ENCODE measurements around the gene HPX.

The HPX gene

GRCh38 chr11:6458352-6459098, 17.7 kb upstream of the HPX start:
- DNase-seq (ENCODE audit: low read depth): no peak
- H3K4me3 ChIP-seq (ENCODE audit: low read depth, low read length): no peak overlapping the region
- no peak for TF ChIP-seq MAX (IDR thresholded peaks at IDR 0.05; ENCODE audit: low read depth, low read length)

DNA sequence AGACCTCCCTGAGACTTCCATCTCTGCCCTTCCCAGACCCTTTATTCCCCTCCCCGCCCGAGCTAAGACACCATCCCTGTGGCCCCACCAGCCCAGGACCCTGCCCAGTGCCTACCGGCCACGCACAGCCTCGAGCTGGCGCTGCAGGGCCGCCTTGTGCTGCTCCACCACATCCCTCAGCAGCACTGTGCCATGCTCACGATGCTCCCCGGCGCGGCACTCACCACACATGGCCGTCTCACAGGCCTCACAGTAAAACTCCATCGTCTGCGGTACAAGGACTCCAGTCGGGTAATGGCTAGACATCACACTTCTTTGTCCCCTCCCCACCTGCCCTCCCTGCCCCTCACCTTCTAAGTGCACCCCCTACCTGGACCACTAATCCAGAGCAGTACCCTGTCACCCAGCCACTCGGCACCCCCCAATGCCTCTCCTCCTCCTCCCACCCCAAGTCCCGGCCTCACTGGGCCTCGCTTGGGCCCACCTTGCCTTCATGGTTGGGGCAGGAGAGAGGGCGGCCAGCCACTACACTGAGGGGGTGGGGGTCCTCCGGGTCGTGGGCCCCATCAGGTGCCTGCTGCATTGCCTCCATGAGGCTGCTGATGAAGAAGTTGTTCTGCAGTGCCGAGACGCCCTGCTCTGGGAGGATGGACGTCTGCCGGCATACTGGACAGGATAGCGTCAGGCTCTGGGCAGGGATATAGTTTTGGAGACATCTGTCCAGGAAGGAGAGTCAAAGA, 17.0 kb upstream of the HPX start:
- no peak for DNase-seq (ENCODE audit: low read depth)
- TF ChIP-seq POLR2A (IDR thresholded peaks at IDR 0.05; ENCODE audit: extremely low read depth, insufficient read length): no peak
- H3K4me3 ChIP-seq (ENCODE audit: low read depth, low read length): no peak overlapping the region

- DNase-seq (ENCODE audit: low read depth): no peak
- TF ChIP-seq MYC (IDR thresholded peaks at IDR 0.05; ENCODE audit: low read depth, low read length) (no peak), POLR2A (IDR thresholded peaks at IDR 0.05; ENCODE audit: extremely low read depth, insufficient read length) (no peak), CTCF (IDR thresholded peaks at IDR 0.05; ENCODE audit: low read depth, low read length) (no peak), MAX (IDR thresholded peaks at IDR 0.05; ENCODE audit: low read depth, low read length) (no peak)
- no peak overlapping the region for H3K4me3 ChIP-seq (ENCODE audit: low read depth, low read length)
Measured at GRCh38 chr11:6456361-6457073, 15.7 kb upstream of the HPX start.

DNA sequence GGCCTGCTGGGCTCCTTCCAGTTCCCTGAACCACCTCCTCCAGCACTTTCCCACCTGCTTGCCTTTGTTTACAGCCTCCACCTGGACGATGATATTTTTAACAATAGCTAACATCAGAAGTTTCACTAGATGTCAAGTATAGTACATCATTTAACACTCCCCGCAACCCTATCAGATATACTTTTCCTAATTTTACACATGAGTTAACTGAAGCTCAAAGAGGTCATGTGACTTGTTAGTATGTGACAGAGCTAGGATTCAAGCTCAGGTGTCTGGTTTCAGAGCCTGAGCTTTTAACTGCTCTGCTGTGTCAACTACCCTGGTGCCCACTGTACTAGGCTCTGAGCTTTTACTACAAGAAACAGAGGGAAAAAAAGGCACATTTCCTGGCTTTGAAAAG, 14.3 kb upstream of the HPX start:
- H3K4me3 ChIP-seq (ENCODE audit: low read depth, low read length): no peak overlapping the region
- no peak for TF ChIP-seq CTCF (IDR thresholded peaks at IDR 0.05; ENCODE audit: low read depth, low read length)
- no peak for TF ChIP-seq MYC (IDR thresholded peaks at IDR 0.05; ENCODE audit: low read depth, low read length)
- no peak for TF ChIP-seq POLR2A (IDR thresholded peaks at IDR 0.05; ENCODE audit: extremely low read depth, insufficient read length)
- no peak for TF ChIP-seq MAX (IDR thresholded peaks at IDR 0.05; ENCODE audit: low read depth, low read length)
- DNase-seq (ENCODE audit: low read depth): no peak

GRCh38 chr11:6453152-6453551, 12.4 kb upstream of the HPX start:
- no peak for DNase-seq (ENCODE audit: low read depth)
- no peak overlapping the region for H3K4me3 ChIP-seq (ENCODE audit: low read depth, low read length)
- no peak for TF ChIP-seq CTCF (IDR thresholded peaks at IDR 0.05; ENCODE audit: low read depth, low read length)
- no peak for TF ChIP-seq MYC (IDR thresholded peaks at IDR 0.05; ENCODE audit: low read depth, low read length)
- TF ChIP-seq POLR2A (IDR thresholded peaks at IDR 0.05; ENCODE audit: extremely low read depth, insufficient read length): no peak

- no peak overlapping the region for H3K4me3 ChIP-seq (ENCODE audit: low read depth, low read length)
- no peak for TF ChIP-seq CTCF (IDR thresholded peaks at IDR 0.05; ENCODE audit: low read depth, low read length)
- no peak for TF ChIP-seq POLR2A (IDR thresholded peaks at IDR 0.05; ENCODE audit: extremely low read depth, insufficient read length)
- no peak for TF ChIP-seq MYC (IDR thresholded peaks at IDR 0.05; ENCODE audit: low read depth, low read length)
- TF ChIP-seq MAX (IDR thresholded peaks at IDR 0.05; ENCODE audit: low read depth, low read length): no peak
Measured at GRCh38 chr11:6452219-6452618, 11.4 kb upstream of the HPX start.

More at GRCh38 chr11:6452219-6452618, 11.4 kb upstream of the HPX start:
- no peak for DNase-seq (ENCODE audit: low read depth)
